Measurements from ENCODE around the gene TMEM203. TPM values are rescaled to one million over a fixed set of nuclear protein-coding genes. Genes with fewer than 3 reads are reported as not detected.

TMEM203 gene
- total and polyA plus RNA-seq, 2 of the 4 experiments (the other 2 are of a cell fraction): 18.8 to 40.6 TPM

GRCh38 chr9:137166380-137167229 lies 38.8 kb downstream of the TMEM203 start:
- in situ Hi-C loops (cut with MboI; ENCODE audit: low sequenced_read_pairs): no loop called here
- POLR2A ChIA-PET (ENCODE audit: unreplicated experiment): no interaction called here
- intact Hi-C loops (cut with micrococcal nuclease): no loop called here
- Histone ChIP-seq H3K27me3 (ENCODE audit: control insufficient read depth, insufficient read depth, low read length) (peaks cover 94% of the 10 kb centered on the region), H4K91ac (ENCODE audit: insufficient read depth, low read depth, low read length) (no peak overlapping the region), H2BK20ac (ENCODE audit: low read depth, low read length) (no peak overlapping the region), H3K23ac (ENCODE audit: low read depth, low read length) (no peak overlapping the region), H3K56ac (ENCODE audit: extremely low read depth, insufficient read depth, low read length) (no peak overlapping the region), H3K14ac (replicated peaks; ENCODE audit: low read depth, low read length) (no peak overlapping the region), H2AFZ (replicated peaks; ENCODE audit: low read length, poor library complexity) (no peak overlapping the region), H3K4me2 (ENCODE audit: low read depth, low read length) (no peak overlapping the region), H3K4me1 (ENCODE audit: control insufficient read depth, insufficient read depth, low read length) (peaks cover 4% of the 10 kb centered on the region; the same call in 1 of the 2 replicates), H3K9ac (ENCODE audit: low read depth, low read length) (no peak overlapping the region), H4K20me1 (ENCODE audit: insufficient read depth, low read length) (no peaks in the 10 kb centered on the region), H3K27ac (ENCODE audit: insufficient read depth, low read length) (no peak overlapping the region), H3K36me3 (ENCODE audit: control insufficient read depth, insufficient read depth, low read length) (no peaks in the 10 kb centered on the region), H3K4ac (ENCODE audit: low read depth, low read length) (no peak overlapping the region), H3K18ac (ENCODE audit: low read depth, low read length) (no peak overlapping the region), H3K9me3 (ENCODE audit: control insufficient read depth, insufficient read depth, low read length) (no peaks in the 10 kb centered on the region), H2AK9ac (replicated peaks; ENCODE audit: low read depth, low read length, poor library complexity) (no peak overlapping the region), H4K8ac (ENCODE audit: low read depth in 2 of 2, low read length in 2 of 2) (no peak overlapping the region), H3K9me1 (ENCODE audit: insufficient read depth, low read length) (no peaks in the 10 kb centered on the region), H2BK120ac (ENCODE audit: low read depth, low read length) (no peak overlapping the region), H2BK15ac (ENCODE audit: low read depth, low read length) (no peak overlapping the region), H4K5ac (ENCODE audit: low read depth, low read length) (no peak overlapping the region), H2AK5ac (ENCODE audit: low read depth, low read length) (no peak overlapping the region), H3K4me3 (ENCODE audit: insufficient read depth, low read depth, low read length) (no peak overlapping the region), H2BK5ac (ENCODE audit: low read depth, low read length, poor library complexity, severe bottlenecking) (no peak overlapping the region), H3K79me1 (ENCODE audit: low read depth in 1 of 2, low read length in 2 of 2) (no peaks in the 10 kb centered on the region)
- BruUV-seq (replicated peaks): no TSS peak
- TF ChIP-seq MAFK (IDR thresholded peaks at IDR 0.05; ENCODE audit: low read depth, low read length): no peak
- DNase-seq (no peak), ATAC-seq (ENCODE audit: low read depth) (no peak)
- dilution Hi-C loops (cut with HindIII; ENCODE audit: low sequenced_read_pairs, unreplicated experiment): no loop called here
- CTCF ChIA-PET: no interaction called here
- WGBS, 2 experiments (ENCODE audit: extremely low coverage in 2 of 2, insufficient read length in 1 of 2): 71% methylated on average over 16 of the region's 22 CpGs; no CpG with 5 or more reads in 1 of the 2 experiments

All from IMR-90 (cell line).